ENCODE data around the gene RAB5IF.
"Not testable (repeated sequence)": the region's sequence is repeated elsewhere in the genome, so short reads cannot be mapped to it uniquely, and the experiment has no call there.

Gene RAB5IF, protein sequence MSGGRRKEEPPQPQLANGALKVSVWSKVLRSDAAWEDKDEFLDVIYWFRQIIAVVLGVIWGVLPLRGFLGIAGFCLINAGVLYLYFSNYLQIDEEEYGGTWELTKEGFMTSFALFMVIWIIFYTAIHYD

DNA sequence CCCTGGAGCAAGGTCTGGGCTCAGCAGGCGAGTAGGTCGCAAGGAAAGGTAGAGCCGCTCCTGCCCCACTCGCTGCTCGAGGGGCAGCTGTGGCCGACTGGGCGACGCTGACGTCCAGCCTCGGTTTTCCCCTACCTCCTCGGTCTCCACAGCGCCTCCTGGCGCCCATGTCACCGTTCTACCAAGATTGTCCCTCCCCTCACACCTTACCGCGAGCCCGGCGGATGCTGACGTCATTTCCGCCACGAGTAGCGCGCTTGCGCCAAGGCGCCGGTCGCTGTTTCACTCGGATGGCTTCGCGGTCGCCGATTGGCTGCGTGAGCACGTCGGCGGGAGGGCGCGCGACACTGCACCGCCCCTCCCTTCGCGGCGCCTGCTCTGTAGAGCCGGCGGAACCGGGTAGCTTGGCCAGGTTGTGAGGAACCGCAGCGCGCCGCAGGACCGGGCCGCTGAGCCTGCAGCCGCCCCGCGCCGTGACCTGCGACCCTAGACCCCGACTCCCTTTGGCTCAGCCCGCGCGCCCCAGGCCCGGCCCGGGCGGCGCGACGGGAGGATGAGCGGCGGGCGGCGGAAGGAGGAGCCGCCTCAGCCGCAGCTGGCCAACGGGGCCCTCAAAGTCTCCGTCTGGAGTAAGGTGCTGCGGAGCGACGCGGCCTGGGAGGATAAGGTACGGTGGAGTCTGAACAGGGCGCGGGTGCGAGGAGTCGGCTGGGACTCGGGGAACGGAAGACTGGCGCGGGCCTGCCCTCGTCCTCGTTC is at the start of gene RAB5IF:
TSS of gene RAB5IF (plus strand) at position 381 of the 759 bp plus-strand sequence. CDS start at position 554, 173 bp downstream.
- peak; percentile 95 to 97 for DNase-seq

DNA sequence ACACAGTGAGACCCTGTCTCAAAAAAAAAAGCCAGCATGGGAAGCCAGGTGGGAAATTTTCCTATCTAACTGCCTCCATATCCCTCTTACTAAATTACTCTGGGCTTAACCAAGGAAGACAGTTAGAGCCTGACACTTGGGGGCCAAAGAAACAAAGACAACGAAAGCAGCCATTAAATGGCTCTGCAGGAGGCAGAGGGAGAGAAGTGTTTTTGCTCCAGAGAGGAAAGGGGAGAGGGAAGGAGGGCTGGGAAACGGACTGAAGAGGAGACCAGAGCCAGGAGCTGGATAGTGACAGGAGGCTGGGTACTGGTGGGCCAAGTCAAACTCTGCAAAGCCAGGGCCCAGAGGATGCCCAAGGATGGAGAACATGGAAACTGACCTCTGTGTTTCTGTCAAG is 42.9 kb upstream of the RAB5IF start:
- no peak for DNase-seq

DNA sequence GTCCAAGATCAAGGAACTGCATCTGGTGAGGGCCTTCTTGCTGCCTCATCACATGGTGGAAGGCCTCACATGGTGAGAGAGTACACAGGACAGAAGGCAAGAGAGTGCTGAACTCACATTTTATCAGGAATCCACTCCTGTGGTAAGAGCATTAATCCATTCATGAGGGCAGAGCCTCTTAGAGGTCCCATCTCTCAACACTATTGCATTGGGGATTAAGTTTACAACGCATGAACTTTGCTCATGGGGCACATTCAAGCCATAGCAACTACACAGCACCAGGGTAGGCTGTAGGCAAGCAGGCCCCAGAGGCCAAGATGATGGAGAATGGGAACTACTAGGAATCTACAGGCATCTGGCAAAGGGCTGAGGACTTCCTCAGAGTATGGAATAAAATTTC is 42.2 kb upstream of the RAB5IF start:
- DNase-seq: no peak

DNA sequence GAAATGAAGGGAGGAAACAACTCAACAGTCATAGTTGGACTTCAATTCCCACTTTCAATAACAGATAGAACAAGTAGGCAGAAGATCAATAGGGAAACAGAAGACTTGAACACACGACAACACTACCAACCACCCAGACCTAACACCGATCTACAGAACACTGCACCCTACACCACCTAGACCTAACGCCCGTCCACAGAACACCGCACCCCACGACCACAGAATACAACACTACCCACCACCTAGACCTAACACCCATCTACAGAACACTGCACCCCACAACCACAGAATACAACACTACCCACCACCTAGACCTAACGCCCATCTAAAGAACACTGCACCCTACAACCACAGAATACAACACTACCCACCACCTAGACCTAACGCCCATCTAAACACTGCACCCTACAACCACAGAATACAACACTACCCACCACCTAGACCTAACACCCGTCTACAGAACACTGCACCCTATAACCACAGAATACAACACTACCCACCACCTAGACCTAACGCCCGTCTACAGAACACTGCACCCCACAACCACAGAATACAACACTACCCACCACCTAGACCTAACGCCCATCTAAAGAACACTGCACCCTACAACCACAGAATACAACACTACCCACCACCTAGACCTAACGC is 41.4 kb upstream of the RAB5IF start:
- DNase-seq: not testable (repeated sequence)

DNA sequence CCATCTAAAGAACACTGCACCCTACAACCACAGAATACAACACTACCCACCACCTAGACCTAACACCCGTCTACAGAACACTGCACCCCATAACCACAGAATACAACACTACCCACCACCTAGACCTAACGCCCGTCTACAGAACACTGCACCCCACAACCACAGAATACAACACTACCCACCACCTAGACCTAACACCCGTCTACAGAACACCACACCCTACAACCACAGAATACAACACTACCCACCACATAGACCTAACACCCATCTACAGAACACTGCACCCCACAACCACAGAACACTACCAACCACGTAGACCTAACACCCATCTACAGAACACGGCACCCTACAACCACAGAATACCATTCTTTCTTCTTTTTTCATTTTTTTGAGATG is 40.9 kb upstream of the RAB5IF start:
- not testable (repeated sequence) for DNase-seq

DNA sequence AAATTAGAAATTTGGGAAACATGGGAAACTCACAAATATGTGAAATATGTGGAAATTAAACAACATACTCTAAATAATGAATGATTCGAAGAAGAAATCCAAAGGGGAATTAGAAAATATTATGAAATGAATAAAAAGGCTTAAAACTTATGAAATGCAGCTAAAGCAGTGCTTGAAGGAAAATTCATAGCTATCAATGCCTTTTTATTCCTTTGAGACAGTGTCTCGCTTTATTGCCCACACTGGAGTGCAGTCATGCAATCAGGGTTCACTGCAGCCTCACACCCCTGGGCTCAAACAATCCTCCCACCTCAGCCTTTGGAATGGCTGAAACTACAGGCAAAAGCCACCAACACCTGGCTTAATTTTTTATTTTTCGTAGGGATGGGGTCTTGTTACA is 40.1 kb upstream of the RAB5IF start:
- no peak for DNase-seq

DNA sequence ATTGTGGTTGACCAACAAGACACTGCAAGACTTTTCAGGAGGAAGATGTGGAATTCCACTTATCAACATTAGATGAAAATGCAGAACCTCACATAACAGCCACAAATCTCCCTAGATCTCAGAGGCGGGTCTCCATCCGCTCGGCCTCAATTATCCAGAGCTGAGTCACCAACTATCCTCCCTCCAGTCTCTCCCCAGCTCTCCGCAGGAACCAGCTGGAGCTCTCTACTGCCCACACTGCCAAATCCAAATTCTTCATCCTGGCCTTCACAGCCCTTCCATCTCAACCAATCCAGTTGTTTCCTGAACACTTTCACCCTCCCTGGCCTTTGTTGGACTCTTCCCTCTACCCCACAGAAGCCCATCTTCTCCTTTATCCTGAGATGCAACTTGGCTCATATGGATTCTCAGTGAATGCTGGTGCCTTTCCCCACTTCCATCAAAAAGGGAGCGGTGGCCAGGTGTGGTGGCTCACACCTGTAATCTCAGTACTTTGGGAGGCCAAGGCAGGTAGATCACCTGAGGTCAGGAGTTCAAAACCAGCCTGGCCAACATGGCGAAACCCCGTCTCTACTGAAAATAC is 35.6 kb upstream of the RAB5IF start:
- no peak for DNase-seq

DNA sequence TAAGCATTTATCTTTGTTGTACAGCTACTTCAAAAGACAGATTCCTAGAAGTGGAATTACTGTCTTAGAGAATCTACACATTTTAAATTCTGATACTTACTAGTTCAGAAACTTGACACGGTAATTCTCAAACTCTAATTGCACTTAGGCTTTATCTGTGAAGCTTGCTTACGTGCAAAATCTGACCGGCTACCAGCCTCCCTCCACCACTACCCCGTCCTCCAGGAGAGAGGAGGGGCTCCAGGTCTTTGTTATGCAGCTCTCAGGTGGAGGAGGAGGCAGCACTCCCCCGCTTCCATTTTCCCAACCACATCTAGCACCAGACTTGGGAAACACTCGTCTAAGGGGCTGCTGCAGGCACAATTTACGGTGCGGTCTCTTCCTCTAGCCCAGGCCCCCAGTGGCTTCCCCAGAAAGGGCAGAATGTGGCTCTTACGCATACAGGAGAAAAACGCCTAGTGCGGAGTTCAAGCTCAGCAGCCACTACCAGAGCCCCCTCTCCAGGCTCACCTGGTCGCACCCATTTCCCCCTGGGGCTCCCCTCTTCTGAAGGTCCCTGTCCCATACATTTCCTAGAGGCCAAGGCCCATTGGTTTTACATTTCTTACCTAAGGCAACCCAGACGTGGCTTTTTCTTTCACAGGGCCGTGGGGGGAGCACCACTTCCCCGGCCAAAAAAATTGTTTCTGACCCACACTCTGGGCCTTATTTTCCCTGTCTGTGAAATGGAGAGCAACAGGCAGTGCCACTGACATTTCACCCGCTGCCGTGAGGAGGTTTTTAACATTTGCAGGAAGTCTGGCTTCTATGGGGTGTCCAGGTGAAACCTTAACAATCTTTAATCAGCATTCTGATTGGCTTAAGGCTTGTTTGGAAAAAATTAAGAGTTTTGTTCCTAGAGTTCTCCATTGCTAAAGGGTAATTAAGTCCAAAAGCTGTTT is 33.7 kb upstream of the RAB5IF start:
- no peak for DNase-seq

DNA sequence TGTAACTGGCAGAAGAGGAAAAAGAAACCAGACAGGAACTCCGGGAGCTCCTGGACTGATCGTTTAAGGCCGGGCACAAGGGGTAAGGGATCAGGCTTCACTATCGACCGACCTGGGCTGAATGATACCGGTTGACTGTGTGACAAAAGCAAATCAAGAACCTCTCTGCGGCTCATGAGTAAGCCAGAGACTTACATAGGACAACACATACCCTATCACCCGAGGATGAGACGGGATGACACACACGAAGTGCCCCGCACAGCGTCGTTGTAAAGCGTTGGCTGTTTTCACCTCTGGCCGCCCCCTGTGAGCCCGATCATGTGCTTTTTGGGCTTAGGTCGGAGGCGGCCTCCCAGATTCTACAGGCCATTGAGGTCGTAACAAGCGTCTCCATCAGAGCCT is 32.9 kb upstream of the RAB5IF start:
- DNase-seq: no peak

DNA sequence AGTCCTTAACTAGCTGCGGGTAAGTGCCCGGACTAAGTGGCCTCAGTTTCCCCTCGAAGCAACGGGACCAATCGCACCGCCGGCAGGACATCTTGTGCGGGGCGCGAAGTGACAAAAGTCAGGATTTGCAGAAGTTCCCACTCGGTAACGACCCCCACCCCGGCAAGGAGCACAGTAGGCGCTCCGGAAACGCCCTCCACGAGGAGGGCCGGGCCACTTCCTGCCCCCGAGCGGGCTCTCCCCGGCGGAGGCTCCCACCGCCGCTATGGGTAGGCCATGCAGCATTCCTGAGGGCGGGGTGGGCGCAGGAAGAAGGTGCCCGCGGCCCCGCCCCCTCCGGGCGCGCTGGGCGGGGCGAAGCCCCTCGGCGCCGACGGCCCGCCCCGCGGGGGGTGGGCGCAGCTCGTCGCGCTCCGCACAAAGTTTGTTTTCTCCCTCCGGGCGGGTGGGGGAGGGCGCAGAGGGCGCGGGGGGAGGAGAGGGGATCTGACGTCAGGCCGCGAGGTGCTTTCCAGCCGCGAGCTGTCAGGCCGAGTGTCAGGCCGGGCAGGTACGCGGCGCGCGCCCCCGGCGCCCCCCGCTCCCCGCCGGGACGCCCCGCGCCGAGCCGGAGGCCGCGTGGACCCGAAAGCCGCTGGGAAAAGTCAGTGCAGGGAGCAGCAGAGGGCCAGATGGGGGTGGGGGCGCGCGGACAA is 32.3 kb upstream of the RAB5IF start, which contains the start of gene TGIF2:
TSS of gene TGIF2 (plus strand) at position 495 of the 695 bp plus-strand sequence. CDS start 5,178 bp downstream, outside the sequence.
- DNase-seq: peak; percentile 13 to 62

DNA sequence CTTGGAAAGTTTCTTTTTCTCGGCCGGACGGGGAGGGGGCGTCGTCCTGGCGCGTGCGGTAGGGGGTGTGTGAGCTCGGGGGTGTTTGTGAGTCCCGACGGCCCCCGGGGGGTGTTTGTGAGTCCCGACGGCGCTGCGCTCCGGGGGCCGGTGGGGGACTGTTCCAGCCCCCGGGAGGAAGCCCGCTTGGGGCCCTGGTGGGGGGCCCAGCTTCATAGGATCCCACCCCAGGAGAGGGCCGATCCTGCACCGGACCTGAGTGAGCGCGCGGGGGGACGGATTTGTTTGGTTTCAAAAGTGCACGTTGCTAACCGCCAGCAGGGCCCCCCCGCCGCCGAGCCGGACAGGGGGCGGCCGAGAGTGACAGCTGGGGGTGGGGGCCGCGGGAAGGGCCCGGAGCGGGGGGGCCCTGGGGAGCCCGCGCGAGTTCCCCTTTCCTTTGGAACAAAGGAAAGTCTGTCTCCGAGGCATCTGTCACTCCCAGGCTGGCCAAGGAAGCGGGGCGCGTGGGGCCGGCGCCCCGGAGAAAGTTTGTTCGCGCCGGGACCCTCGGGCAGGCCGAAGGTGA is 31.7 kb upstream of the RAB5IF start:
- DNase-seq: no peak

DNA sequence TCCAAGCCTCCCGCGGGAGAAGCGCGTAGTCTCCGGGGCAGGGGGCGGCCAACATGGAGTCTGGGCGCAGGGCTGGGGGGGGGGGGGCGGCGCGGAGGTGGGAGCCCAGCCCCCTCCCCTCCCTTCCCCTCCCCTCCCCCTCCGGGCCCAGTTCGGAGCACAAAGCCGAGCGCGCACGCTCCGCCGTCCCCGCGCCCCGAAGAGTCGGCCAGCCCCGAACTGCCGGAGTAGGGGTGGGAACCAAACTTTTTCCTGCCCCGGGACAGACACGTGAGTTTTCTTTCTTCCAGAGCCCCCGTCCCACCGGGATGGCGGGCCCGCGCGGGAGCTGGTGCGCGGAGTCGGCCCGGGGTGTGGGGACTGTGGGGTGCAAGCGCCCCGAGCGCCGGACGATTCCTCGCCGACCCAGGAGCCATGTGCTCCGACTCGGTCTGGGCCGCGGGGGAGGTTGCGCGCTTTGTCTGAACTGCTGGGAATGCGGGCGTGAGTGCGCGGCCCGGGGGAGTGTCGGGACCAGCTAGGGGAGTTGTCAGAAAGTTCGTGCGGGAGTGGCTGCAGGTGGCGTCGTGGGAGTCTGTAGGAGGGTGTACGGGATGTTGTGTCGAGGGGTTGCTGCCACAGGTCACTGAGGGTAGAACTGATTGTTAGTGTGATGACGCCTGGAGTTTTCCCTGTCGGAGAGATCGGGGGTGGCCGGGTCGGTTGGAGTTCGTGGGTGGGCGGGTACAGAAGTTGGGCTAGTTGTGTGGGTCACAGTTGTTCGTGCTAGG is 31.0 kb upstream of the RAB5IF start:
- DNase-seq: no peak

DNA sequence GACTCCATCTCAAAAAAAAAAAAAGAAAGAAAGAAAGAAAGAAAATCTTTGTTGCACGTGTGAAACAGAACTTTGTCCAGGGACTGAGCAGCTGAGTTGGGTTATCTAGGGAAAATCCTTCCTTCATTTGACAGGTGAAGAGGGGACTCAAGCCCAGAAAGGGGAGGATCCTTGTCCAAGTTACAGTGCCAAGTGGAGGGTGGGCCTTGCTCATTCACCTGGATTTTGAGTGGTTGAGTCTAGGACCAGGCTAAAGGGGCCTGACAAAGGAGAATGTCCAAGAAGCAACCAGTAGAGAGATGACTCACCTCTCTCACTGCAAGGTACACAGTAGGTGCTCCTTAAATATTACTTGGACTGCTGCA is 29.5 kb upstream of the RAB5IF start:
- no peak for DNase-seq

DNA sequence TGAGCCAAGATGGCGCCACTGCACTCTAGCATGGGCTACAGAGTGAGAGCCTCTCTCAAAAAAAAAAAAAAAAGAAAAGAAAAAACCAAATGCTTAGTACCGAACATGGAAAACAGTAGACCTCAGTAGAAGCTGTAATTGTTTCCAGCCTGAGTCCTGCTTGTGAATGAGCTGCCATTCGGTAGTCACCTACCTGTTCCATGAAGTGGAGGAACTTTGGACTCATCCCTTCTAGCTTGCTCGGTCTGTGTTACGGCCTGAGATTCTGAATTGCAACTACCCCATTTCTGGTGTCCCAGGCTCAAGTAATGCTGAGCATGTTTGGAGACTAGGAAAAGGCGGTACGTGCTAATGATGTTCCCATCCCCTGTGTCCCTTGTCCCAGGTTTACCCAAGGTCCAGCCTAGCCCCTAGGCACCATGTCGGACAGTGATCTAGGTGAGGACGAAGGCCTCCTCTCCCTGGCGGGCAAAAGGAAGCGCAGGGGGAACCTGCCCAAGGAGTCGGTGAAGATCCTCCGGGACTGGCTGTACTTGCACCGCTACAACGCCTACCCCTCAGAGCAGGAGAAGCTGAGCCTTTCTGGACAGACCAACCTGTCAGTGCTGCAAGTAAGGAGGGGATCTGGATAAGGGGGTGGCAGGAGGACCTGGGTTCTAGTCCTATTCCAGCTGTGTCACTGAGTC is 27.1 kb upstream of the RAB5IF start:
- DNase-seq: no peak

DNA sequence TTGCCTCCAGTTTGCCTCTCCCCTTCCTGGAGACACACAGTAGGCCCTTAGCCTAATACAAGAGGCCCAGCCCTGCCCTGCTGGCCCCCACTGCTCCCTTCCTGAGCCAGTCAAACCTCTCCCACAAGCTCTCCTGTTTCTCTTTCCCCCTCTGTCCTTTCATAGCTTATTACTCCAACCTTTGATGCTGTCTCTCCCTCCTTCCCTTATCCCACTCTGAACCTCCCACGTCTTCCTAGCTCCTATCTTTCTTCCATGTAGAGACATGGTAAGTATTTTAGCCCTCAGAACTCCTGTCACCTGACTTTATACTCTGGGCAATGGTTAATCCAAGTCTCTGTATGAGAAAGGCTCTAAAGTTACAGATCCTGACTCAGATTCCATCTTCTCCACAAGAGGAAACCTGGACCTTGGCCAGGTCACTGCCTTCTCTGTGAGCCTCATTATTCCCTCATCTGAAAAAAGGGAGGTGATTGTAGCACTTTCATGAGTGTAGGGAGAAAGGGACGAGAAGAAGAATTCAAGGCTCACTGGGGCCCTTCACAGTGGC is 25.5 kb upstream of the RAB5IF start:
- no peak for DNase-seq

DNA sequence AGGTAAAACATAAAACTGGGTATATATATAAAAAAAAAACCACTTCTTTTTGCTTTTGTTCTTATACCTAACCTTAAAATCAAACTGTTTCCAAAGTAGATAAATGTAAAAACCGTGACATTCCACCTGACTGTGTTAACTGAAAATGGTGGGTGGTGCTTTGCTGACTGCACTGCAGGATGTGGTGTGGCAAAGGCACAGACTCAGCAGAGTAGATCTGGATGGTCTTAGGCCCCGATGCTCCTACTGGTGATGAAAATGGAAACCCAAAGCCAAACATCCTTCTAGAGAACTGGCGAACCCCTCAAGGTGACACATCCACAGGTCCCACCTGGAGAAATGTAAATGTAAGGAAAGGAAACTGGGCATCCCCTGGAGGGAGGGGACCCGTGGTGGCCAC is 23.3 kb upstream of the RAB5IF start:
- no peak for DNase-seq

DNA sequence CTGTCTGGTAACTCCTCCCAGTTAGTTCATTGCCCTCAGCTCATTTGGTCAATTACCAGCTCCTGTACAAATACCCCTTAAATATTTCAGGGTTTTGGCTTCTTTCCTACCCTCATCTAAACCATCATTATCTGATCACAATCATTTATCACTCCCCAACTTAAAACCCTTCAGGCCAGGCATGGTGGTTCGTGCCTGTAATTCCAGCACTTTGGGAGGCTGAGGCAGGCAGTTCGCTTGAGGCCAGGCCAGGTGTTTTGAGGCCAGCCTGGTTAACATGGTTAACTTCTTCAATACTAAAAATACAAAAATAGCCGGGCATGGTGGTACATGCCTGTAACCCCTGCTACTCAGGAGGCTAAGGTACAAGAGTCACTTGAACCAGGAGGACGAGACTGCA is 22.8 kb upstream of the RAB5IF start:
- no peak for DNase-seq

DNA sequence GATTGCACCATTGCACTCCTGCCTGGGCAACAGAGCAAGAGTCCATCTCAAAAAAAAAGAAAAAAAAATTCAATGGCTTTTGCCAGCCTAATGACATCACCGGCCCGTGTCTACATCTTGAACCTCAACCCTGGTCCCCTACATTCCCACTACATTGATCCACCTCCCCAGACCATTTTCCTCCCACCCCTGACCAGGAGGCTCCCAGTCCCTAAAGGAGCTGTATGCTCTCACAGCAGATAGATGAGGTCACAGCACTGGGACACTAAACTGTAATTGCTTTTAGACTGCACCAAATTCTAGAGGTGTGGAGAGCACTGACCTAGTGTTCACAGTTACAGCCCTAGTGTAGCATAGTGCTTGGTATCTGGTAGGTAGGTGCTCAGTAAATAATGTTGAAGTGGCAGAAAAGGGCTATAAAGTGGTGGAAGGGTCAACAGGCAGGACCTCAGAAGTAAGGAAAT is 21.5 kb upstream of the RAB5IF start:
- DNase-seq: no peak

DNA sequence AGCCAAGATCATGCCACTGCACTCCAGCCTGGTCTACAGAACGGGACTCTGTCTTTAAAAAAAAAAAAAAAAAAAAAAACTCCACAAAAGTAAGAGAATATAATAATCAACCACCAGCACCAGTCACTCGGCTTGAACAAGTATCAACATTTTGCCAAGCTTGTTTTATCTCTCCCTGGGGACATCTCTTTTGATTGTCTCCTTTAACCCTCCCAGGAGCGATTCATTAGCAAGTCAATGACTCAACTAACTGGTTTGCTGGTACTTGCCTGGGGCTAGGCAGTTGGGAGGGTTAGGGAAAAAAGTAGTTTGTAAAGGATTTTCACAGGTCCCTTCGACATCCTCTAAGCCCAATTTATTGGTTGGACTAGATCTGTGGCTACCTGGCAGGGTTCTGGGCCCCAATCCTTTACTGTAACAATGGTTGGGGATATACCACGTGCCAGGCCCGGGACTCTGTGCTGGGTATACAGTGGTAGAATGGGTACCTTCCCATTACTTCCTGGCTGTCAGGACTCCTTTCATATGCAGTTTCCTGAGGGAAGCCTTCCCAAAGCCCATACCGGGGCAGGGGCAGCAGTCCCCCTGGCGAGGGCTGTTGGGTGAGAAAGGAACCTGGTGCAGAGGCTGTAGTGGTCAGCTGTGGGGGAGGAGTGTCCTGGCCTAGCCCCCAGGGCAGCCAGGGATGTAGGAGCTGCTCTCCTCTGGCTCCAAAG is 20.0 kb upstream of the RAB5IF start:
- DNase-seq: no peak
